Stimulated activated CD8-positive, alpha-beta memory T cell treated with anti-CD3 and anti-CD28 coated beads, Interleukin-4, amount 100 ng/mL, for 48 hours (primary cell): ENCODE measurements around the gene ZFC3H1.

Source experiments
- DNase-seq: peaks from one replicate; pipeline ENCODE4 v3.0.0-alpha.2; 2020

ZFC3H1 gene

GRCh38 chr12:71627438-71628002 lies 36.1 kb downstream of the ZFC3H1 start:
- DNase-seq = no peak

- DNase-seq = no peak
Measured at GRCh38 chr12:71626768-71627167, 36.9 kb downstream of the ZFC3H1 start.

GRCh38 chr12:71626098-71626497 lies 37.5 kb downstream of the ZFC3H1 start:
- DNase-seq = no peak

GRCh38 chr12:71625476-71625875 lies 38.2 kb downstream of the ZFC3H1 start:
- no peak for DNase-seq

GRCh38 chr12:71621938-71622337 lies 41.7 kb downstream of the ZFC3H1 start:
- DNase-seq = no peak

- DNase-seq = no peak
Measured at GRCh38 chr12:71610031-71610795, 53.4 kb downstream of the ZFC3H1 start.

- no peak for DNase-seq
Measured at GRCh38 chr12:71607494-71608330, 55.9 kb downstream of the ZFC3H1 start.

- DNase-seq = no peak
Measured at GRCh38 chr12:71605039-71605438, 58.6 kb downstream of the ZFC3H1 start.

GRCh38 chr12:71602761-71603577 lies 60.7 kb downstream of the ZFC3H1 start:
- DNase-seq = no peak

GRCh38 chr12:71601546-71601945 lies 62.1 kb downstream of the ZFC3H1 start:
- no peak for DNase-seq

GRCh38 chr12:71599210-71599609 lies 64.4 kb downstream of the ZFC3H1 start:
- DNase-seq = no peak

GRCh38 chr12:71594214-71594948 lies 69.3 kb downstream of the ZFC3H1 start:
- DNase-seq = no peak

- no peak for DNase-seq
Measured at GRCh38 chr12:71592841-71593240, 70.8 kb downstream of the ZFC3H1 start.

GRCh38 chr12:71591601-71592000 lies 72.0 kb downstream of the ZFC3H1 start:
- DNase-seq = no peak

GRCh38 chr12:71589478-71589881 lies 74.2 kb downstream of the ZFC3H1 start:
- no peak for DNase-seq

GRCh38 chr12:71587012-71587411 lies 76.6 kb downstream of the ZFC3H1 start:
- DNase-seq = no peak

- DNase-seq = no peak
Measured at GRCh38 chr12:71585218-71585617, 78.4 kb downstream of the ZFC3H1 start.

GRCh38 chr12:71584356-71584755 lies 79.3 kb downstream of the ZFC3H1 start:
- no peak for DNase-seq

- no peak for DNase-seq
Measured at GRCh38 chr12:71582925-71583324, 80.7 kb downstream of the ZFC3H1 start.

GRCh38 chr12:71581206-71581605 lies 82.4 kb downstream of the ZFC3H1 start:
- no peak for DNase-seq

- no peak for DNase-seq
Measured at GRCh38 chr12:71578694-71579258, 84.9 kb downstream of the ZFC3H1 start.

- no peak for DNase-seq
Measured at GRCh38 chr12:71576496-71576895, 87.2 kb downstream of the ZFC3H1 start.
